NOMO-1 treated with DMSO at 0.1 percent for 48 hours (cell line): ENCODE results near the gene DNAJA3.
"Not testable (repeated sequence)": the region's sequence is repeated elsewhere in the genome, so short reads cannot be mapped to it uniquely, and the experiment has no call there.

Experiments
- DNase-seq: peaks from one replicate; lab custom pipeline; 2025; ENCODE audit not compliant: unreplicated experiment; lab: John Stamatoyannopoulos, UW

Gene DNAJA3

DNA sequence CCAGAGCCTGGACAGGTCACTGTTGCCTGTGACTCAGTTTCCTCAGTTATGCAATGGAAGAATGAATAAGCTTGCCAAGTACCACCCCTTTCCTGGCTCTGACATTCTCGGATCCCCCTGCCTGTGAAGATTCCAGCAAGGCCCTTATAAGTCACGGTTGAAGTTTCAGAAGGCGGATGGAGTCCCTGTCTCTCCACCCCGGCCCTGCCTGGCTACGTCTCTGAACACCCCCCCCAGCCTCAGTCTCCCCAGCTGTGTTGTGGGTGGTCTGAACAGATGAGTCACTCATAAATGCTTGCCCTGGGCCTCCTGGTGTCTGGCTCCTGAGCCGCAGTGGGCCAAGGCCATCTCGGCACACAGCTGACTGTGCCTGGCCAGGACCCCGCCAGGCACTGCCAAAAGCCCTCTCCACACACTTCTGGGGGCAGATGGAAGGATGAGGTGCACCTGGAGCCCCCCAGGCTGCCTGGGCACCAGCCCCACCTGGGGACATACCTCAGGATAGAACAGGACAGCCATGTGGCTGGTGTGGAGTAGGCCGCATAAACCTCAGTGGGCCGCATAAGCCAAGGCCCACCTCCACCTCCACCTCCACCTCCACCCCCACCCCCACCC lies 38.6 kb upstream of the DNAJA3 start:
- no peak for DNase-seq

DNA sequence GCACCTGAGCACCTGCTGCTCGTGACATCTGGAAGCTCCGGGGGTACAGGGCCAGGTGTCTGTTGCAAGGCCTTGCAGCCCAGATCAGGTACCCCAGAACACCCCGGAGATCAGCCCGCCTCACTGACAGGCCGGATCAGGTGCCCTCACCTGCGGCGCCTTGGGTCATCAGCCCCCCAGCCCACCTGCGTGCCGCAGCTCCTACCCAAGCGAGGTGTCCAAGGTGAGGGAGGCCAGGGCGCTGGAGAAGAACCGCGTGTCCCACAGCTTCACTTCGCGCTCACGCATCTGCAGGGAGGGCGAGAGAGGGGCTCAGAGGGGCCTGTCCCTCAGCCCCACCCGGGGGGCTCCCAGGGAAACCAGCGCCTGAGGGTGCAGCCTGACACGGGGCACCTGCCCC lies 37.9 kb upstream of the DNAJA3 start:
- no peak for DNase-seq

DNA sequence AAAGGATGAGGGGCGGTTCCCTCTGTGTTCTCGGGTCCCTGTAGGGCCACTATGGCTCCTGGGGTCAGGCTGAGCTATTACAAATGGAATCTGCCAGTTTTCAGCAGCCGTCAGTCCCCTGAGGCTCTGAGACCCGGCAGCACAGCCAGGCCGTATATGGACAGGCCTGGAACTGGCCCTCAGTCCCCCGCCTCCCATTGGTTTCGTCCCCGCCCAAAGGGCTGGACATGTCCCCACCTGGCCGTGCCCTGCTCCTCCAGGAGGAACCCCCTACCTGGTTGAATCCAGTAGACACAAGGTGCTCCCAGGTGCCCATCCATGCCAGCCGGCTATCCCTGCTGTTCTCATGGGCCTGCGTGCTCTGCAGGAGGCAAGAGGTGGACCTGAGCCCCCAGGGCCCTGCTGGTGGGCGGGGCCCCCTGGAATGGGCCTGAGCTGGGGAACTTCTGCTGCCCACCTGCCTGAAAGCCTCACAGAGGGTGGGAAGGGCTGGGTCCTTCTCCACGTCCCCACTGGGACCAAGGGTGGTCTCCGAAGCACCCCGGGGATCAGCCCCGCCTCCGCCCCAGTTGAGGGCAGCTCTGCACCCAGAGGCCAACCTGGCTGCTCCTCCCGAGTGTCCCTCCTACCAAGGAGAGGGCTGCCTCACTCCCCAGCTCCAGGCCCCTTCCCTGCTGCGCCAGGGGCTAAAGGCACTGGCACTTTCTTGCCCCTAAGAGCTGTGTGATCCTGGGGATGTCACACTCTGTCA lies 37.2 kb upstream of the DNAJA3 start:
- no peak for DNase-seq

DNA sequence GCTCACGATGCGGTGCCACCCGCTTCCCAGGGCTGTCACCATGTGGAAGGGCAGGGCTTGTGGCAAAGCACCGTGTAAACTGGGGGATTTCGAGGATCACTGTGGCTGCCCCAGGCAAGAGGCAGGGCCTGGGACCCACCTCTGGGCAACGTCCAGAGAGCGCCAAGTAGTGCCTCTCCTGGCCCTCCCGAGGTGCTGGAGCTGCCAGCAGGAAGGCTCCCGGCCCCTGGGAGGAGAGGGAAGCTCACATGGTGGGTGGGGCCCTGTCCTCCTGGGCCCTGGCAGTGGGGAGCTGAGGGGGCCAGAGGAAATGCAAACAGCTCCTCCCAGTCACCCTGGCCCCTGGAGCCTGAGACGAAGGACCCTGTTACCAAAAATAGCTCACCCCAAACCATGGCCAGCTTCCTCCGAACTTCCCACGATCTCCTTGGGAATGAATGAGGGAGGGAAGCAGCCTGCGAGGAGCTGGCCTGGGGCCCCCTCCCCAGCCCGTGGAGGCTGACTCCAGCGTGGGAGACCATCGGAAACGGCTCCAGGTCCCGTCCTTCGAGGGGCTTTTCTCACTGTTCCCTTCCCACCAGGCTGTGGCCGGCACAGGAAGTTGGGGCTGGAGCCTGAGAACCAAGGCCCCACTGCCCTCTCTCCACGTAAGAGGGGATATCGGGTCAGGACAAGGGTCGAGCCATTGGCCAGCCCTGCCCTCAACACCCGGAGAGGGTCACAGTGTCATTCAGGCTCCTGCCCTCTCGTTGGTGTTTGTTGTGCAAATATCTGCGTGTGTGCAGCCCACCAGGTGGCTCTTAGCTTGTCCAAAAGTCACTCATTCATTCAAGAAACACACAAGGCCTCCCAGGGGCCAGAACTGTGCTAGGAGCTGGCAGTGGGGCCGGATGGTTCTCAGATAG lies 36.4 kb upstream of the DNAJA3 start:
- no peak for DNase-seq

DNA sequence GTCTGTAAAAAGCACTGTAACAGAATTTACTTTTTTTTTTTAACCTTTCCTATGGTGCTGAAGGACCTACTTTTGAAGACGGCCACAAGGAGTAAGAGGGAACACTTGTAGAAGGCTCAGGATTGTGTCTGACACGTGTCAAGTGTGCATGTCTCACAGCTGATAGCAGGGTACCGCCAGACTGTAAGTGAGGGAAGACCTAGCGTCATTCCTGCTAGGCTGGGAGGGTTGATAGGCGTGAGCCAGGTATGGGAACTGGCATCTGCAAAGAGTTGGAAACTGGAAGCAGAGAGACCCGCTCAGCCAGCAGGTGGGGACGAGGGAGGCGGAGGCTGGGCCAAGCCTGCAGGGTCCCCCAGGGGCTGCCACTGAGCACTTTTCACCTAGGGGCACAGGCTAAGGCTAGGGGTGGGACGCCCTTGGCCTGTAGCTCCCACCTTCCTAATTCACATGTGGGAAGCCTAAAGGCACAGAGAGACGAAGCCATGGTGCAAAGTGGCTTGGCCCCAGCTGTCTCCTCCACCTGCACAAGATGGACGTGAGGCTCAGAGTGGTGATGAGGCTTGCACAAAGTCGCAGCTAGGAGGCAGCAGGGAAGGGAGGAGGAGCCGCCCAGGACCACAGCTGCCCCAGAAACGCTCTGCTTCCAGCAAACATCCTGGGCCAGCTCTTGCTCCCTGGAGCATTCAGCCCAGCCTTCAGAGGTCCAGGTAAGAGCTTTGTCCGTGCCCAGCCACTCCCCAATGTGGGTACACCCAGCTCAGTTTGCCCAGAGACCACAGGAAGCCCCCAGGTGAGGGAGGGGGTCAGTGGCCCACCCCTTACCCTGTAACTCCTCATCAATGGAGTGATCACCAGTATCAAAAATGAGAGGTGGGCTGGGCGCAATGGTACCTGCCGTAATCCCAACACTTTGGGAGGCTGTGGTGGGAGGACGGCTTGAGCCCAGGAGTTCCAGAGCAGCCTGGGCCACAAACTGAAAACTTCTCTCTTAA lies 35.1 kb upstream of the DNAJA3 start:
- no peak for DNase-seq

DNA sequence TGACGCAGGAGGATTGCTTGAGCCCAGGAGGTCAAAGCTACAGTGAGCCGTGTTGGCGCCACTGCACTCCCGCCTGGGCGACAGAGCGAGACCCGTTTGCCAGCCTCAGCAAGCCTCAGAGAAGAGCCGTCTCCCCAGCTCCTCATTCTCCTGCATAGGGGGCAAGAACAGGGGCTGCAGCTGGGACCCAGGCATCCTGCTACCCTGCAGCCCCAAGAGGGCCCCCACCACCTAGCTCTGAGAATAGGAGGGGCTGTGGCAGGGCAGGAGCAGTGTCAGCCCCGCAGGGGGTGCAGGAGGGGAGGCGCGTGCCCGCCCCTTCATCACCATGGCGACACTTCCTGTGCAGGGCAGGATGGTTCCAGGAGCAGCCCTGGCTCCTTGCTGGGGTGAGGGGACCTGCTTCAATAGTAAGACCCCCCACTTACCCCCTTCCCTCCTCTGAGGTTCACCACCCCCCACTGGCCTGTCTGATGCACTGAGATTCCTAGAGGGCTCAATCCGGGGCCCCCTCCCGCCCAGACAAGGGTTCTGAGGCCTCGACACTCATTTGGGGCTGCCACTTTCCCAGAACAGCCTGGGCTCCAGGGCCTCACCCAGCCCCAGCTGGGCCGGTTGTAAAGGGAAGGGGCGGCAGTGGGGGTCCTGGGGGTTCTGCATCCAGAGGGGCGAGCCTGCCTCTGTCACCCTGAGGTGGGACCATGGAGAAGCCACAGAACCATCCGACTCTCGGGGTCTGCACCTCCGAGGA lies 33.9 kb upstream of the DNAJA3 start:
- DNase-seq: no peak

DNA sequence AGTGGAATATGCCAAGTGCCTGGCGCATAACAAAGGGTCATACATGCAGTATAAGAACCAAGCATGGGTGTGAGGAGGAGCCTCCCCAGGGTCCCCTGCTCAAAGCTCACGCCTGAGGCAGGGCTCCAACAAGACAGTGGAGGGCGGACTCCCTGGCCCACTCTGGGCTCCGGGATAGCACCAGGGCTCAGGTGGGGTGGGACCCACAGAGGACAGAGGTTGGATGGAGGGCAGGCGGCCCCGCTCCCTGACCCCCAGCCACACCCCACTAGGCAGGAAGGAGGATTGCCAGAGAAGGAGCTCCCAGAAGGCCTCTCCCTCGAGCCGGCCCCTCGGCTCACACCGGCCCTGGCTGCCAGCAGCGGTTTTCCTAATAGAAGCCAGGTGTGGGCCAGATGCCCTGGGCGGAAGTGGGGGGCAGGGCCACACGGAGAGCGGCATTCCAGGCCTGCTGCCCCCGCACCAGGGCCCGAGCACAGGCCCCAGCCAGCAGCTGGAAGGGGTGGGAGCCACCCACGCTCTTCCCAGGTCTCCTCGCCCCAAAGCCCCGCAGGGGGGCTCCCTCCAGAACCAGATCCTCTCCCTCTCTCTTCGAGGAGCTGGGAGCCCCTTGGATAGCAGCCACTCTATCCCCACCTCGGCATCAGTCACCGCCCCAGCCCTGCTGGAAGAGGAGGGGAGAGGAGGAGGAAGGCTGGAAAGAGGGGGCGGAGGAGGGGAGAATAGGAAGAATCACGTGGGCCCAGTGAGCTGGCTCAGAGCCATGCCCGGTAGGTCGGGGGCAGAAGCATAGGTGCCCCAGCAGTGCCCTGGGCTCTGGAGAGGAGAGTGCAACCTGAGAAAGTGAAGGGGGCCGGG lies 33.1 kb upstream of the DNAJA3 start:
- no peak for DNase-seq

DNA sequence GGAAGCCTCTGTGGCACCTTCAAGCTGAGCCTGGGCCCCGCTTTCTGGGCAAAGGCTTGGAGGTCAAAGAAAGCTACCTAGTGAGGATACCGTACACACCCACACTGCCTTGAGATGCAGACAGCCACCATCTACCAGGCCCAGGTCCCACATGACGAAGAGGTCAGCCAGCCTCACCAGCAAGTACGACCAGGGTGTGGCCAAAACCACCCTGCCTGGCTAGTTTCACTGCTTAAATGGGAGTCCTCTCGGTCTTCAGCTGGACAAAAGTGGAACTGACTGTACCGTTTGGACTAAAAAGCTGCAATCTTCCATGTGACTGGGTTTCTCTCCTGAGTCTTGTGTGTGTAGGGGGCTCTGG lies 32.4 kb upstream of the DNAJA3 start:
- no peak for DNase-seq

DNA sequence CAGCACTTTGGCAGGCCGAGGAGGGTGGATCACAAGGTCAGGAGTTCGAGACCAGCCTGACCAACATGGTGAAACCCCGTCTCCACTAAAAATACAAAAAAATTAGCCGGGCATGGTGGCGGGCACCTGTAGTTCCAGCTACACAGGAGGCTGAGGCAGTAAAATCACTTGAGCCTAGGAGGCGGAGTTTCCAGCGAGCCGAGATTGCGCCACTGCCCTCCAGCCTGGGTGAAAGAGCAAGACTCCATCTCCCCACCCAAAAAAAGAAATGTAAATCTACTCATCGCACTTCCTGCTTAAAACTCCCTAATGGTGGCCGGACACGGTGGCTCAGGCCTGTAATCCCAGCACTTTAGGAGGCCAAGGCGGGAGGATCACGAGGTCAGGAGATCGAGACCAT lies 31.8 kb upstream of the DNAJA3 start:
- DNase-seq: not testable (repeated sequence)

DNA sequence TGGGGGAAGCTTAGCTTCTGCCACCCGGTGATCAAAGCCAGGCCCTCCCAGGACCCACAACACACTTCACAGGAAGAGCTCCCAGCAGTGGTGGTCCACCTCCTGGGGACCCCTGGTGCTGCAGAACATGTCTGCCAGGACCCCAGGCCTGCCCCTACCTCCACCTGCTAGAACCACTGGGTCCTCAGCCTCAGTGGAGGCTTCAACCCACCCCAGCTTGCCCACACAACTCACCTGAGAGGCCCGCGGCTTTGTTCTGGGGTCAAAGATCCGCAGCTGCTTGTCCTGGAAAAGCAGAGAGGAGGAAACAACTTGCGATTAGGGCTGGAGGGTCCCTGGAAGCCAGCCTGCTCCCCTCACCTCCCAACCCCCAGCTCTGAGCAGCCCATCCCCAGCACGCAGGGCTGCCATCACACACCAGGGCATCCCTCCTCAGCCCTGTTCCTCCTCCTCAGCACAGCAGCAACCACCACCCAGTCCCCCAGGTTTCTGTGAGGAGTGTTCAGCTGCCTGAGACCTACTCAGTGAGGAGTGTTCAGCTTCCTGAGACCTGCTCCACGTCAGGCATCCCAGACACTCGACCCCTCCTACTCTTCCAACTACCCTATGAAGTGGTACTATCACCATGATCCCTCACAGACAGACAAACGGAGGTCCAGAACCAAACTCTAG lies 30.5 kb upstream of the DNAJA3 start:
- DNase-seq: no peak

DNA sequence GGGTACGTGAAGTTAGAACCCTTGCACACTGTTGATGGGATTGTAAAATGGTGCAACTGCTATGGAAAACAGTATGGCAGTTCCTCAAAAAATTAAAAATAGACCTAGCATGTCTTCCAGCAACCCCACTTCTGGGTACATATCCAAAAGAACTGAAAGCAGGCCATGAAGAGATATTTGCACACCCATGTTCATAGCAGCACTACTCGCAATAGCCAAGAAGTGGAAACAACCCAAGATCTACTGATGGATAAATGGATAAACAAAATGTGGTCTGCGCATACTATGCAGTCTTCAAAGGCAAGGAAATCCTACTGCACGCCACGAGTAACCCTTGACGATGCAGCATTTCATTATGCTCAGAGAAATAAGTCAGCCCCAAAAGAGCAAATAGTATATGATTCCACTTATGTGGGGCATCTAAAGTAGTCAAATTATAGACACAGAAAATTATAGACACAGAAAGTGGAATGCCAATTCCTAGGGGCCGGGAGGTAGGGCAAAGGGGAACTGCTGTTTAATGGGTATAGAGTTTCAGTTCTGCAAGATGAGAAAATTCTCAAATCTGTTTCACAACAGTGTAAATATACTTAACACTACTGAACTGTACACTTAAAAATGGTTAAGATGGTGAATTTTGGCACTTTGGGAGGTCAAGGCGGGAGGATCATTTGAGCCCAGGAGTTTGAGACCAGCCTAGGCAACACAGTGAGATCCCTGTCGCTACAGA lies 26.5 kb upstream of the DNAJA3 start:
- peak; percentile 66 for DNase-seq

DNA sequence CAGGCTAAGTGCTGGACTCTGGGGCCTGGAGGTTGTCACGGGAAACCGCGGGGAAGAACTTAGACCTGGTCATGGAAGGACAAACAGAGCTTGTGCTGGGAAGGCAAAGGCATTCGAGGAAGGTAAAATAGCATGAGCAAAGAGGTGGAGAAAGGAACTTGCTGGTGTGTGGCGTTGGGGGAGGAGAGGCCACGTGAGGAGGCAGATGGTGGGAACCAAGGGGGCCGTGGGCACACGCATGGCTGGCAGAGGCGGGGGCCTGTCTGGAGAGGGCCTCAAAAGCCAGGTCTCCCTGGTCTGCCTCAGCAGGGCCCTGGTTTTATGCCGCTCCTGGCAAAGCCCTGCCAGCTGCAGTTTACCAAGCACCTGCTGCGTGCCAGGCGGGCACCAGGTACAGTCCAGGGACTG lies 24.6 kb upstream of the DNAJA3 start:
- no peak for DNase-seq

DNA sequence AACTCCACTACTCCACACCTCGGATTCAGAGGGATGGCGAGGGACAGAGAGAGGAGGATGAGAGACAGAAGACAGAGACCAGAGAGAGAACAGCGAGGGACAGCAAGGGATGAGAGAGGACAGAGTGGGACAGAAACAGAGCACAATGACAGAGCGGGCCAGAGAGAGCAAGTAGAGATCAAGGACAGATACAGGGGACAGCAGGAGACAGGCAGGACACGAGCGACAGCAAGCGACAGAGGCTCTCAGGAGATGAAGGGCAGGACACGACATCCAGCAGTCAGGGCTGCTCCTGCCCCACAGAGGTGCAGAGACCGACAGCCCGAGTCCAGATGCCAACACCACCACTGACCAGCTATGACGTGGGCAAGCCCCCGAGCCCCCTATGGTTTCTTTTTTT lies 24.2 kb upstream of the DNAJA3 start:
- DNase-seq: no peak

DNA sequence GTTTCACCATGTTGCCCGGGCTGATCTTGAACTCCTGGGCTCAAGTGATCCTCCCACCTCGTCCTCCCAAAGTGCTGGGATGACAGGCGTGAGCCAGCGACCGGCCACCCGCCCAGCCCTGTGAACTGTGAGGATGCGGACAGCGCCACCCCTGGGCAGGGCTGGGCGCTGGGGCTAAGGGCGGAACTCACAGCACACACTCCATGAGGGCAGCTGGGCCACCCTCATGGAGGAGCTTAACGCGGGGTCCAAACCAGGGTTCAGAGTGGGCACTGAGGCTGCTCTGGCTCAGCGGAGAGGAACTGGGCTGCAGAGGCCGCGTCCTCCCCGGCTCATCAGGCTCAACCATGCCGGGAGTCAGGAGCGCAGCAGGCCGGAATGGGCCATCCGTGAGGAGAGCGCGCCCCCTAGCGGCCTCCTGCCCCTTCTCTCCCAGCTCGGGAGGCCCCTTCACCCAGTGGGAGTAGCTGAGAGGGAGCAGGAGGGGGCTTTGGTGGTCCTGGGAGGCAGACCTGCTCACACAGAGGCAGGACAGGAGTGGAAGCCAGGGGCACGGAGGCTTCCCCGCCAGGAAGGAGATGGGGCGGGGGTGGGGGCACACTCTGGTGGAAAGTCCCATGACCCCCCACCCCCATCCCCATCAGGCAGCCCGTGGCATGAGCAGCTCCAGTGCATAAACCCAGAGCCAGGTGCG lies 23.1 kb upstream of the DNAJA3 start:
- DNase-seq: peak; percentile 52

DNA sequence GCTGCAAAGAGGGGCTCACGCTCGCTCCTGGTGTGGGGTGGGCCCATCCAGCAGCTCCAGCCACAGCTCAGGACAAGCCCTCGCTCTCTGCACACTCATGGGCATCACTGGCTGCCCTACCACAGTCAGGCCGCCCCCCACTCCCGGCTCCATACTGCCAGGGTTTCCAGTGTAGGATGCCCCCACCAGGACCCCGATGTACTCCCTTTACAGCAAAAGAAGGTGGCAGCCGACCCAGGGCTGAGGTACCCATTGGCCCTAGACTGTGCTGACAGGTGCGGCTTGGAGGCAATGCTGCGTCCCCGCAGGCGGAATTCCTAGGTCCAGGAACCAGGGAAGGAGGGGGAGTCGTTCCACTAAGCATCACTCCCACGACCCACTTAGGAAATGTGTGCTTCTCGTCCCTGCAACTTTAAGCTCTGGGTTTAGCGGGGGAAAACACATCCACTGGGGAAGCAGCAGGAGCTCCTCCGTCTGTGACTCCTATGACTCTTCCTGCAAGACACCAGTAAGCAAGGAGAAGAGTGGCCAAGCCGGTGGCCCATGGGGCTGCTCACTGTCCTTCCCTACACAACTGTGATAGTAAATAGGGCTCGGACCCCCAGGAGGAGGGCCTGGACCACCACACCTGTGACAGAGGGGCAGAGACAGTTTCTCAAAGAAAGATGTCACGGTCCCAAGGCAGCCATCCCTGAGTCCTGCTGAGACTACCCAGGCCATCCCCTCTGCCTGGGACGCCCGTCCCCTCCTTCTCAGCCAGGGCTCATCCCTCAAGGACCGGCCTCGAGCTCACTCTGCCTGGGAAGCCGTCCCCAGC lies 22.3 kb upstream of the DNAJA3 start:
- DNase-seq: no peak

DNA sequence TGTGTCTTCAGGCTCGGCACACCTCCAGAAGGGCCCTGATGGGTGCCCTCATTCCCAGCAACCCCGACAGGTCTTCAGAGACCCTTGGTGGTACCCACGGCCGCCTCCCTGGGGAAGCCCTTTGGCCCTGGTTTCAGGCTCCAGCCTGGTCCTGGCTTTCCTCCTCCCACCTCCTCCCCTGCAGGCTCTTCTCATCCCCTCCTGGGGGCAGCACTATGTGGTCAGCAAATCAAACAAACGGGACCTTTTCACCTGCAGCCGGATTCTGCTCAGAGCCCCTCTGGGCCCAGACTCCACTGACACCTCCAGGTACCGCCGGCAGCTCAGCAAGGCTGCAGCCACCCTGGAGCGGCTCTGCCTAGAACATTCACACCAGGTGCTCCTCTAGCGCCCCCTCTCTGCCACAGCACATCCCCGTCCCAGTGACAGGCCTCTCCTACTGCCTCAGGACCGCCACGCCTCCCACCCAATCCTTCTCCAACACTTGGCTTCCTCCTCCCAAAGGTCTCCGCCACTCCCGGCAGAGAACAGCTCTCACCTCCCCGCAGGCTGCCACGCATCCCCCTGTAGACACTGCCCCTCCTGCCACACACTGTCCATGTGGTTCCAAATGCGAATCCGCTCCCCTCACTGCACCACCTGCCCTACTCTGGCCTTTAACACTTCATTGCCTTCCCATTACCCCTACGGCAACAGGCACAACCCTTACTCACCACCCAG lies 21.3 kb upstream of the DNAJA3 start:
- DNase-seq: peak; percentile 7
